Activated CD4-positive, alpha-beta T cell treated with anti-CD3 and anti-CD28 coated beads for 1 hour (primary cell): ENCODE results near the gene INTS6.

Experiments used
- DNase-seq: peaks from one replicate; pipeline ENCODE4 v3.0.0-alpha.2; 2020

The INTS6 gene

GRCh38 chr13:51397262-51397941 is 55.4 kb downstream of the INTS6 start:
- DNase-seq: no peak

- no peak for DNase-seq
Measured at GRCh38 chr13:51396352-51396751, 56.5 kb downstream of the INTS6 start.

GRCh38 chr13:51394724-51395123 is 58.1 kb downstream of the INTS6 start:
- DNase-seq: no peak

- no peak for DNase-seq
Measured at GRCh38 chr13:51385114-51385513, 67.7 kb downstream of the INTS6 start.

GRCh38 chr13:51380269-51380668 is 72.6 kb downstream of the INTS6 start:
- no peak for DNase-seq

DNA sequence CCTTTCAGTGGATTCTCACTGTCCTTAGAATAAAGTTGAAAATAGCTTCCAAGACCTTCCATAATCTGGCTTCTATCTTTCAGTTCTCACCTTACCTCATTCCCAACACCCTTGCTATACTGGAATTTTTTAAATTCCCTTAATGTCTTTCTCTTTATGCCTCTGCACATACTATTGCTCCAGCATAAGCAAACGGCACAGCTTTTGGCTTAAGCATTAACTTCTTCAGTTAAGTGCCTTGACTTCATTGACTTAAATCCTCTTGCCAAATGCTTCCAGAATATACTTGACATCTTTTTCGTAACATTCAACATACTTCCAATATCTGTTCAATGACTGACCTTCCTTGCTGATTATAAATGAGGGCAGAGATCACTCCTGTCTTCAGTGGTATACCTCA is 79.4 kb downstream of the INTS6 start:
- no peak for DNase-seq

- DNase-seq: no peak
Measured at GRCh38 chr13:51371768-51372399, 81.0 kb downstream of the INTS6 start.

- DNase-seq: no peak
Measured at GRCh38 chr13:51370811-51371210, 82.0 kb downstream of the INTS6 start.

- no peak for DNase-seq
Measured at GRCh38 chr13:51370116-51370515, 82.7 kb downstream of the INTS6 start.

- DNase-seq: no peak
Measured at GRCh38 chr13:51364404-51365008, 88.3 kb downstream of the INTS6 start.

DNA sequence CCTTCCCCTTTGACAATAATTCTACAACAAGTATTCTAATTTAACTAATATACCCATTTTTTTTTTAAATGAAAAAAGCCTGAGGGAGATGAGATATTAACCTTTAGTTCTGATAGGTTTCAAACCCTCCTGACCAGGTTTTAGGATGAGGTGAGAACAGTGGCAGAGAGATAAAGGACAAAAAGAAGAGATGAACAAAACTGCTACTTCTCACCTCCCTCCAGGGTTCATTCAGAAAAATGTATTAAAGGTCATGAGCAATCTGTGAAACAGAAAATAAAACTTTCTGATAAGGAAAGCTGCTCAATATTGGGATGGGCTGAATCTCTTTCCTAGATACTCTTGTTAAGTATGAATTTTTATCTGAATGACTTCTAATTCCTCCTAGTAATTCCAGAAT is 89.2 kb downstream of the INTS6 start:
- DNase-seq: no peak

DNA sequence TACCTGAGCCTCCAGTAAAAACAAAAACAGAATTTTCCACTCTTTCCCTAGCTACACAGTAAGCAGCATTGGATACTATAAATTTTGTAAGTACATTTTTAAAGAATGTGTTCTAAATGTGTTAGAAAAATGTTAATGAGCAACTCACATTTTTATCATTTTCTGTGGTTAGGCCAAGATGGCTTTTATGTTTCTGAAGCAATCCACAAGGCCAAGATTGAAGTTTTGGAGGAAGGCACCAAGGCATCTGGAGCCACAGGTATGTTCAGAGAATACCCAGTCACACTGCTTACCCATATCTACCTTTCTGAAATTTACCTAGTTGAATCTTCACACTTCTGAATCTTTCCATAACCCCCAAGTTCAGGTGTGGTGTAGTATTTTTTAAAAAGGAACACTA is 91.7 kb downstream of the INTS6 start:
- DNase-seq: no peak

DNA sequence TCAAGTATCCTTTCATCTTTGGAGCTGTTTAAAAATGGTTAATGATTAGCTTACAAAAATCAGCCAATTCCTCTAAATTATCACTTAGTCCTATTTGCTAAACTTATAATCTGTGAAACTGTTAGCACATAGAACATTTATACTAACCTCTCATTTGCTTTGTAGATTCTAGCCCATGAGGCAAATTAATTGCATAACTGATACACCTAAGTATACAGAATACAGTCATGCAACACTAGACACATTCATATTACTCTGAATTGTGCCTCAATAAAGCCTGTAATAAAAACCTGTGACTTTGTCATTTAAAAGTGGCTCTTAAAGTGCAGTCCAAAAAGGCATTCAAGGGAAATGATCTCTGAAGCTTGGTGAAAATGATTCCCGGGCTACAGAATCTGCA is 92.3 kb downstream of the INTS6 start:
- DNase-seq: no peak

GRCh38 chr13:51359352-51359751 is 93.5 kb downstream of the INTS6 start:
- no peak for DNase-seq

DNA sequence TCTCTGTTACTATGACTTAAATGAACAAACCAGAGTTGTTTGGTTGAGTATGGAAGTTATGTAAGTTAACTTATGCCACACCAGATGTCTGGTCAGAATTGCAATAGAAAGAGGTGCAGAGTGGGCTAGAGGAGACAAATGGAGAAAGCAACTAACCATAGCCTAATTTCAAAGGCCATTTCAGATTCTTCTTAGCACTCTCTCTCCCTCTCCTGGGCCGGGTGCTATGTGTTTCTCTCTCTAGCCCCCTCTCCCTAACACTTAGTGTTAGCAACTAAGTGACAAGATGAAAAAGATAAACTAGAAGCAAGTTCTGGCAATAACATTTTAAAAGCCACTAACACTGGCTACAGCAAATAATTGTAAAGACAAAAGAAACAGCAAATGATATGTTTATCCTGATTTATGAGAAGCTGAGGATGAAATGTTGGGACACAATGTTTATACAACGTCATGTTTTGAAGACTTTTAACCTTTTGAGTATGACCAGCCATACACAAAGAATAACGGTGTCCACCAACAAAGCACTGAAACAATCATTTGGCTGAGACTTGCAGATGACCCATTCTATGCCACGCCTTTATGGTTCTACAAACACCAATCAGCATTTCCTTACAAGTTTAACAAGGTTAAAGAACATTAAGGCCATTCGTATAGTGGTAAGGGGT is 94.8 kb downstream of the INTS6 start:
- DNase-seq: no peak

GRCh38 chr13:51355217-51355616 is 97.6 kb downstream of the INTS6 start:
- no peak for DNase-seq

- no peak for DNase-seq
Measured at GRCh38 chr13:51349016-51349415, 103.8 kb downstream of the INTS6 start.

DNA sequence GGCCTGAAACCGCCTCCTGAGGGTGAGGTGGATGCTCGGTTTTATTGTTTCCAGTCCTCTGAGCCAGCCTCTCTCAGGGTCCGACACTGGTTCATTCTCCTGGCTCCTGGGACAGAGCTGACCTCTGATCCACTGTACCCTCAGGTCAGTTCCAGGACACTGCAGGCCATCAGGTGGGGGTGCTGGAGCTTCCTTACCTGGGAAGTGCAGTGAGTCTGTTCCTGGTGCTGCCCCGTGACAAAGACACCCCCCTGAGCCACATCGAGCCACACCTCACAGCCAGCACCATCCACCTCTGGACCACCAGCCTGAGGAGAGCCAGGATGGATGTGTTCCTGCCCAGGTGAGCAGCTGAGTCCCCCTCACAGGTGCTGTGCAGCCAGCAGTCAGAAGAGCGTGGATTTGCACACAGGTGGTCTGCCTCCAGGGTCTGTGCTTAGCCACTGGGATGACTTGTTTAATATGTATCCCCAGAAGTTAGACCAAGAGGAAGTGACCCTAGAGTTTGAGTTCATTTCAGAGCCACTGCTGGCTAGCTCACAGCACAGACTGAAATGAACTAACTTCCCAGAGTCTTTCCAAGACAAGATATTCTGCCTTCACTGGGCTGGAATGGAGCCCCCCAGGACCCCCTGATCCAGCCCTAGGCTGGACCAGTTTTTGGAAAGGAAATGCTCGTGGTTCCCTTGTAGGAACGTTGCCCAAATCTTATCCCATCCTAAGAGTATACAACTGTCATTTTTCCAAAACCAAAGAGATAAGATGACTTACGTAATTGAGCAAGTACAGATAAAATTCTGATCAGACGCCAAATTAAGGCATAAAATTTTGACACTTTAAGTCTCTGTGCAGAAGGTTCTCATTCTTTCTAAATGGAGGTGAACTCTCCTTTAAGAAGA is 104.5 kb downstream of the INTS6 start:
- no peak for DNase-seq

DNA sequence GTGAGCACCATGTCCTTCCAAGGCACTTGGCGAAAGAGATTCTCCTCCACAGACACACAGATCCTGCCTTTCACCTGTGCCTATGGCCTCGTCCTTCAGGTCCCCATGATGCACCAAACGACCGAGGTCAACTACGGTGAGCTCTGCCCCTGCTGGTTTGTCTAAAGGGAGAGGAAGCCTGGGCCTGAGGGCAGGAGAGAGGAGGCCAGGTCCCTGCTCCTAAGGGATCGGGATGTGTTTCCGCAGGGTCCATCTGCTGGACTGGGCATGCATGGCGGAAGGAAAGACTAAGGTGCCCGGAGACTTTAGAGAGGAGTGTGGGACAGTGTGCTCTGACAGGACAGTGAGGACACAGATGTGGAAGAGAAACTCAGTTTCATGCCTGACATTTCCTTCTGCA is 105.7 kb downstream of the INTS6 start:
- DNase-seq: no peak

GRCh38 chr13:51346397-51346796 is 106.4 kb downstream of the INTS6 start:
- DNase-seq: no peak

- no peak for DNase-seq
Measured at GRCh38 chr13:51343475-51343874, 109.4 kb downstream of the INTS6 start.

DNA sequence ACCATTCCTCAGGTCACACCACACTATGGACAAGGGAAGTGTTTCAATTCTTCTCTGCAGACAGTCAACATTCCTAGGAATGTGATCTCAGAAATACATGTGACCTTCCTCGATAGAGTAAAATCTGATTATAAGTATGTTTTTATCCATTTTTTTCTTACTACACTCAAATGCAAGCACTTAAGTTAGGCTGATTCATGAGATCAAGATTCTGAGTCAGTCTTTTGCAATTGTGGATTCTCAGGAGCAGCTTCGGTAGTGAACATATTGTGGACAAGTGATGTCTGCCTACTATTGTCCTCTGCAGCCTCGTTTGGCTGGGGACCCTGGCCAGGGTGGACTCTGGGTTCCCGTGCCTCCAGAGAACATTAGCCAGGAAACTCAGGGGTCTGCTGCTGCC is 110.1 kb downstream of the INTS6 start:
- no peak for DNase-seq

DNA sequence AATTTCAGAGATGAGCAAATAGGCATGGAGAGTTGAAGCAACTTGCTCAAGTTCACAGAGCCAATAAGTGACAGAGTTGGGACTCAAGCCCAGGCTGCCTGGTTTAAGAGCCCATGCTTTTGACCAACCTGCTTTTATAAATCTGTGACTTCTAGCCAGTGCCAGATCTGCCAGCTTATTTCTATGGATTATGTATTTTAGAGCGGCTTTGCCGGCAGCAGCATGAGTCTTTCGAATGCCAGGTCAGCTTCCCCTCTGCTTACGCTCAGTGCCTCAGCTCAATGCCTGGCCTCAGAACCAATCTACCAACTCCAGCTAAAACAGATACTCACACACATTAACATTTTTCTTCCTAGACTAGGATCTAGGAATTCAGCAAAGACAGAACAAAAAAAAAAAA is 111.0 kb downstream of the INTS6 start:
- DNase-seq: no peak
